HepG2 (cell line): ENCODE data around the gene MRPS31. TPM values are rescaled to one million over a fixed set of nuclear protein-coding genes. Genes with fewer than 3 reads are reported as not detected.

Experiments used
- ATAC-seq: fragments of 200-7000 bp; cut with Tn5 transposase; 3 replicates; pipeline ENCODE4 v1.9.1; 2020; ENCODE audit warnings: mild to moderate bottlenecking, moderate library complexity
- BruUV-seq: library from RNA; stranded (reverse); fragments of 400-500 nt; replicated peaks from 2 replicates; lab custom pipeline; 2021; lab: Mats Ljungman, UMichigan
- CTCF ChIA-PET: fragments of 300-600 bp; formaldehyde crosslinking; extraction: SDS; loops from one replicate; lab custom pipeline; 2021; ENCODE audit warnings: low total read pairs, inconsistent platforms, low intra/inter-chr PET ratio; lab: Yijun Ruan, JAX
- POLR2A ChIA-PET: fragments of 350-600 bp; sonication (Branson Sonifier 250); formaldehyde crosslinking; loops from one replicate; lab custom pipeline; 2020; ENCODE audit warnings: antibody characterized with exemption, inconsistent platforms; lab: Yijun Ruan, JAX
- DNase-seq: peaks from one replicate; pipeline ENCODE4 v3.0.0-alpha.2; 2015; ENCODE audit warnings: low spot score
- FAIRE-seq: peaks from 3 replicates; lab custom pipeline; 2011; peaks lifted over from hg19 to GRCh38; lab: Jason Lieb, UNC
- H2AFZ ChIP-seq: one replicate; pipeline ENCODE4 v1.6.1; 2011; ENCODE audit warnings: low read length, inconsistent platforms
- H3K27ac ChIP-seq: fragments of 300-600 bp; 3 replicates; pipeline ENCODE4 v1.8.0; 2011; ENCODE audit warnings: mixed run types, mild to moderate bottlenecking, mixed read lengths, low read length, inconsistent platforms; ENCODE audit not compliant: insufficient read depth; ENCODE audit errors: extremely low read length
- H3K27me3 ChIP-seq, 2 experiments: fragments of 200-600 bp in 1 of 2; 2 replicates in 1 of 2; 3 replicates in 1 of 2; pipeline versions ENCODE4 v1.6.0 to v1.8.0; 2011; ENCODE audit warnings: low read length in 2 of 2, mild to moderate bottlenecking in 2 of 2, moderate library complexity in 2 of 2, inconsistent platforms in 1 of 2; ENCODE audit not compliant: insufficient read depth in 2 of 2, control insufficient read depth in 1 of 2
- H3K36me3 ChIP-seq, 2 experiments: fragments of 200-600 bp in 1 of 2; replicated peaks in 1 of 2; 2 replicates in 1 of 2; 3 replicates in 1 of 2; pipeline versions ENCODE4 v1.5.1 to v1.8.0; 2011; ENCODE audit warnings: low read length in 2 of 2, inconsistent platforms in 1 of 2; ENCODE audit not compliant: insufficient read depth in 2 of 2, control insufficient read depth in 1 of 2
- H3K4me1 ChIP-seq: 2 replicates; pipeline ENCODE4 v1.5.1; 2012; ENCODE audit warnings: low read length, inconsistent platforms; ENCODE audit not compliant: insufficient read depth
- H3K4me2 ChIP-seq: 2 replicates; pipeline ENCODE4 v1.6.0; 2011; ENCODE audit warnings: low read depth, low read length, inconsistent platforms
- H3K4me3 ChIP-seq, 3 experiments: fragments of 200-600 bp in 1 of 3; sonication (generic), shearing (Covaris generic) in 1 of 3; replicated peaks in 1 of 3; 2 replicates each; pipeline ENCODE4 v1.5.1; 2011 to 2016; ENCODE audit warnings: low read length in 3 of 3, inconsistent platforms in 2 of 3, low read depth in 2 of 3, mild to moderate bottlenecking in 2 of 3, control low read depth in 1 of 3, mixed read lengths in 1 of 3; ENCODE audit not compliant: insufficient read depth in 1 of 3
- H3K79me2 ChIP-seq: one replicate; pipeline ENCODE4 v1.6.1; 2011; ENCODE audit warnings: low read length, inconsistent platforms; ENCODE audit not compliant: insufficient read depth
- H3K9ac ChIP-seq: 2 replicates; pipeline ENCODE4 v1.6.0; 2011; ENCODE audit warnings: mild to moderate bottlenecking, low read depth, low read length, inconsistent platforms; ENCODE audit not compliant: insufficient read depth
- H3K9me3 ChIP-seq: 2 replicates; pipeline ENCODE4 v1.5.1; 2012; ENCODE audit warnings: mild to moderate bottlenecking, low read length
- H4K20me1 ChIP-seq: 2 replicates; pipeline ENCODE4 v1.6.0; 2011; ENCODE audit warnings: inconsistent platforms, mild to moderate bottlenecking, low read length, moderate library complexity; ENCODE audit not compliant: insufficient read depth
- ASH2L ChIP-seq: fragments of 300-600, 200-600 bp; sonication (generic); IDR thresholded peaks from 2 replicates; pipeline ENCODE4 v1.7.0; 2017; ENCODE audit warnings: low read depth, mild to moderate bottlenecking, moderate library complexity, mixed read lengths, low read length; ENCODE audit not compliant: insufficient read length
- BCLAF1 ChIP-seq: fragments of 450-650 bp; IDR thresholded peaks from 2 replicates; pipeline ENCODE4 v1.6.1; 2017; ENCODE audit warnings: mild to moderate bottlenecking
- CHD4 ChIP-seq: fragments of 200-600 bp; sonication (generic); IDR thresholded peaks from 2 replicates; pipeline ENCODE4 v1.7.0; 2017; ENCODE audit warnings: mild to moderate bottlenecking, low read length, borderline replicate concordance
- FOSL1 ChIP-seq: sonication (generic); formaldehyde crosslinking; IDR thresholded peaks from 2 replicates; pipeline ENCODE4 v1.9.0; 2021; ENCODE audit warnings: missing genetic modification reagents, borderline replicate concordance
- FUBP1 ChIP-seq: sonication (generic); formaldehyde crosslinking; IDR thresholded peaks from 2 replicates; pipeline ENCODE4 v1.5.1; 2020; ENCODE audit warnings: missing genetic modification reagents, mild to moderate bottlenecking, borderline replicate concordance
- HIC2 ChIP-seq: sonication (generic); formaldehyde crosslinking; IDR thresholded peaks from 2 replicates; pipeline ENCODE4 v1.9.0; 2022; ENCODE audit warnings: low read depth, missing genetic modification reagents
- JDP2 ChIP-seq: sonication (generic); formaldehyde crosslinking; IDR thresholded peaks from 2 replicates; pipeline ENCODE4 v1.8.1; 2022; ENCODE audit warnings: missing genetic modification reagents, borderline replicate concordance
- KLF6 ChIP-seq: IDR thresholded peaks from 2 replicates; pipeline ENCODE4 v1.8.0; 2016; ENCODE audit warnings: missing biosample characterization, missing genetic modification reagents
- NR1H2 ChIP-seq: sonication (generic); formaldehyde crosslinking; IDR thresholded peaks from 2 replicates; pipeline ENCODE4 v1.8.1; 2022; ENCODE audit warnings: low read depth, missing genetic modification reagents, borderline replicate concordance
- SAFB2 ChIP-seq: sonication (generic); formaldehyde crosslinking; IDR thresholded peaks from 2 replicates; pipeline ENCODE4 v1.5.1; 2020; ENCODE audit warnings: missing genetic modification reagents, low read depth, mild to moderate bottlenecking, borderline replicate concordance
- SAP130 ChIP-seq: IDR thresholded peaks from 2 replicates; pipeline ENCODE4 v1.6.1; 2016; ENCODE audit warnings: low read depth
- SOX6 ChIP-seq, 2 experiments: fragments of 450-650 bp in 1 of 2; sonication (generic) in 1 of 2; formaldehyde crosslinking in 1 of 2; IDR thresholded peaks; 2 replicates each; pipeline versions ENCODE4 v1.4.0 to v1.6.1; 2017 to 2020; ENCODE audit warnings: antibody characterized with exemption in 1 of 2, mild to moderate bottlenecking in 1 of 2, missing genetic modification reagents in 1 of 2
- TRIM22 ChIP-seq: fragments of 450-650 bp; IDR thresholded peaks from 2 replicates; pipeline ENCODE4 v1.6.1; 2017
- ZNF746 ChIP-seq: sonication (generic); formaldehyde crosslinking; IDR thresholded peaks from 2 replicates; pipeline ENCODE4 v1.8.0; 2022; ENCODE audit warnings: mild to moderate bottlenecking, missing genetic modification reagents
- ZUFSP ChIP-seq: sonication (generic); formaldehyde crosslinking; IDR thresholded peaks from 2 replicates; pipeline ENCODE4 v1.9.0; 2021; ENCODE audit warnings: missing genetic modification reagents, mild to moderate bottlenecking, borderline replicate concordance
- WGBS: methylation state at CpG from one replicate; pipeline ENCODE4 v1.1.6; 2017; ENCODE audit warnings: low lambda C conversion rate; 5-methylcytosine and 5-hydroxymethylcytosine counted together
- in situ Hi-C: cut with HindIII; loops from 2 replicates; pipeline ENCODE4 v1.10.0; 2017; ENCODE audit warnings: low pct_unique_long_range_greater_than_20kb; ENCODE audit not compliant: extremely low pct_ligation_motif_present
- intact Hi-C: fragments of 100-400 bp; cut with micrococcal nuclease; formaldehyde crosslinking; loops from one replicate; pipeline ENCODE4 v1.10.0; 2022; ENCODE audit not compliant: unreplicated experiment
- polyA plus RNA-seq, 8 experiments: library from polyadenylated mRNA; depleted of rRNA in 3 of 8; stranded (reverse) in 7 of 8; unstranded in 1 of 8; fragments of >200 nt; fragmentation: Illumina TruSeq in 4 of 8; extraction: Trizol in 4 of 8; gene quantifications; 2 replicates each; pipeline versions ENCODE4 v1.2.1 to v1.2.3, GENCODE V29; 2011 to 2016; ENCODE audit warnings: low read depth in 4 of 8, missing spikeins in 1 of 8, mixed read lengths in 1 of 8; ENCODE audit not compliant: insufficient read depth in 1 of 8
- total RNA-seq, 5 experiments: library from RNA; depleted of rRNA; stranded (reverse); fragments of >200 nt; fragmentation: Illumina TruSeq; extraction: Trizol; gene quantifications; 2 replicates each; pipeline ENCODE4 v1.2.3, GENCODE V29; 2016; ENCODE audit warnings: low read depth in 1 of 5

Gene MRPS31
- total and polyA plus RNA-seq, 2 of the 13 experiments (the other 11 are each of a cell fraction or from before 2014, with no cell fraction given) = 23.7 to 34.1 TPM

GRCh38 chr13:40692946-40693345, 78.0 kb downstream of the MRPS31 start:
- no peak for TF ChIP-seq FUBP1 (CRISPR knock-in tag)
- TF ChIP-seq ASH2L = no peak
- TF ChIP-seq SAP130 (CRISPR knock-in tag) = no peak
- TF ChIP-seq HIC2 (CRISPR knock-in tag) = no peak
- TF ChIP-seq SAFB2 = no peak
- TF ChIP-seq ZUFSP = no peak
- no peak for TF ChIP-seq JDP2
- TF ChIP-seq BCLAF1 = no peak
- no peak for TF ChIP-seq SOX6 (IDR thresholded peaks at IDR 0.05)
- TF ChIP-seq SOX6 (CRISPR knock-in tag; IDR thresholded peaks at IDR 0.05) = no peak
- no peak for TF ChIP-seq FOSL1
- no peak for TF ChIP-seq NR1H2 (CRISPR knock-in tag)
- TF ChIP-seq KLF6 (CRISPR knock-in tag) = no peak
- TF ChIP-seq ZNF746 (CRISPR knock-in tag) = no peak
- TF ChIP-seq CHD4 = no peak
- no peak for TF ChIP-seq TRIM22
- FAIRE-seq = no peak
- intact Hi-C loops = no loop called here
- in situ Hi-C loops = loop anchor here (25.0 kb wide), 1 partner anchor 906 kb away; no protein-coding TSS in a partner anchor
- Histone ChIP-seq H3K4me2 (no peak overlapping the region), H3K4me3 (no peak overlapping the region), H2AFZ (no peak overlapping the region), H3K27ac (no peak overlapping the region), H3K9ac (no peak overlapping the region), H3K4me1 (no peaks in the 10 kb centered on the region), H3K79me2 (no peaks in the 10 kb centered on the region), H4K20me1 (no peaks in the 10 kb centered on the region), H3K27me3 (no peaks in the 10 kb centered on the region), H3K9me3 (no peaks in the 10 kb centered on the region), H3K36me3 (no peaks in the 10 kb centered on the region)
- ATAC-seq = no peak
- no TSS peak for BruUV-seq
- 30% methylated on average over 2 of the region's 2 CpGs for WGBS
- POLR2A ChIA-PET = no interaction called here
- CTCF ChIA-PET = no interaction called here
- no peak for DNase-seq
